NT2/D1 (cell line): ENCODE measurements around the gene SENP8.

Source experiments
- DNase-seq: peaks from one replicate; pipeline ENCODE4 v3.0.0-alpha.2; 2011; ENCODE audit warnings: low read depth, low spot score
- H3K27me3 ChIP-seq: 2 replicates; pipeline ENCODE4 v1.6.0; 2011; ENCODE audit warnings: mild to moderate bottlenecking; ENCODE audit not compliant: insufficient read length, insufficient read depth
- H3K36me3 ChIP-seq: 2 replicates; pipeline ENCODE4 v1.6.1; 2011; ENCODE audit warnings: mild to moderate bottlenecking, low read length, mixed read lengths; ENCODE audit not compliant: insufficient read depth, insufficient read length
- H3K4me1 ChIP-seq: 2 replicates; pipeline ENCODE4 v1.5.1; 2011; ENCODE audit not compliant: insufficient read depth, insufficient read length
- H3K4me3 ChIP-seq: 2 replicates; pipeline ENCODE4 v1.5.1; 2011; ENCODE audit warnings: low read depth; ENCODE audit not compliant: insufficient read length
- H3K9ac ChIP-seq: 2 replicates; pipeline ENCODE4 v1.6.0; 2011; ENCODE audit warnings: low read depth; ENCODE audit not compliant: insufficient read length
- H3K9me3 ChIP-seq: 2 replicates; pipeline ENCODE4 v1.5.1; 2011; ENCODE audit warnings: mild to moderate bottlenecking, low read length; ENCODE audit not compliant: insufficient read depth
- SUZ12 ChIP-seq: IDR thresholded peaks from 2 replicates; pipeline ENCODE4 v1.6.1; 2011; ENCODE audit not compliant: insufficient read length, insufficient read depth; ENCODE audit errors: extremely low read depth
- YY1 ChIP-seq: IDR thresholded peaks from 2 replicates; pipeline ENCODE4 v1.6.1; 2011; ENCODE audit not compliant: insufficient read length, insufficient read depth
- ZNF274 ChIP-seq: IDR thresholded peaks from 2 replicates; pipeline ENCODE4 v1.6.1; 2011; ENCODE audit warnings: mild to moderate bottlenecking, low read depth, low read length

The SENP8 gene

GRCh38 chr15:72179950-72180581 is 61.9 kb downstream of the SENP8 start:
- H3K9me3 ChIP-seq: no peaks in the 10 kb centered on the region
- DNase-seq: no peak
- H3K27me3 ChIP-seq: peaks cover 23% of the 10 kb centered on the region
- no peak for TF ChIP-seq SUZ12
- TF ChIP-seq YY1: no peak
- no peak for TF ChIP-seq ZNF274
- H3K4me3 ChIP-seq: no peak overlapping the region
- H3K9ac ChIP-seq: no peak overlapping the region
- H3K4me1 ChIP-seq: peaks cover 17% of the 10 kb centered on the region
- H3K36me3 ChIP-seq: no peaks in the 10 kb centered on the region

GRCh38 chr15:72180761-72181324 is 62.6 kb downstream of the SENP8 start:
- TF ChIP-seq ZNF274 (no peak), SUZ12 (no peak), YY1 (no peak)
- Histone ChIP-seq H3K36me3 (no peaks in the 10 kb centered on the region), H3K4me3 (no peak overlapping the region), H3K9ac (no peak overlapping the region), H3K4me1 (peaks cover 17% of the 10 kb centered on the region), H3K27me3 (peaks cover 30% of the 10 kb centered on the region), H3K9me3 (no peaks in the 10 kb centered on the region)
- DNase-seq: no peak

GRCh38 chr15:72182244-72182643 is 64.0 kb downstream of the SENP8 start:
- H3K9ac ChIP-seq: no peak overlapping the region
- H3K4me1 ChIP-seq: peaks cover 17% of the 10 kb centered on the region
- peaks cover 31% of the 10 kb centered on the region for H3K27me3 ChIP-seq
- no peaks in the 10 kb centered on the region for H3K36me3 ChIP-seq
- no peak for DNase-seq
- H3K9me3 ChIP-seq: no peaks in the 10 kb centered on the region
- no peak overlapping the region for H3K4me3 ChIP-seq
- TF ChIP-seq SUZ12 (no peak), YY1 (no peak), ZNF274 (no peak)

- Histone ChIP-seq H3K27me3 (peaks cover 31% of the 10 kb centered on the region), H3K36me3 (no peaks in the 10 kb centered on the region), H3K9ac (no peak overlapping the region), H3K4me1 (peaks cover 17% of the 10 kb centered on the region), H3K4me3 (no peak overlapping the region), H3K9me3 (no peaks in the 10 kb centered on the region)
- no peak for DNase-seq
- no peak for TF ChIP-seq ZNF274
- TF ChIP-seq SUZ12: no peak
- TF ChIP-seq YY1: no peak
Measured at GRCh38 chr15:72182673-72183072, 64.5 kb downstream of the SENP8 start.

- H3K9ac ChIP-seq: peak overlapping the region; percentile 80
Measured at GRCh38 chr15:72183781-72184164, 65.6 kb downstream of the SENP8 start.

GRCh38 chr15:72184165-72184811 is 66.1 kb downstream of the SENP8 start:
- Histone ChIP-seq H3K36me3 (no peaks in the 10 kb centered on the region), H3K27me3 (peaks cover 31% of the 10 kb centered on the region), H3K4me3 (peak overlapping the region; percentile 57), H3K9ac (peak overlapping the region; percentile 80), H3K4me1 (peaks cover 17% of the 10 kb centered on the region), H3K9me3 (no peaks in the 10 kb centered on the region)
- no peak for DNase-seq
- TF ChIP-seq ZNF274 (no peak), YY1 (no peak), SUZ12 (no peak)

More at GRCh38 chr15:72183781-72184164, 65.6 kb downstream of the SENP8 start:
- TF ChIP-seq SUZ12 (no peak), ZNF274 (no peak), YY1 (no peak)
- DNase-seq: no peak
- H3K9me3 ChIP-seq: no peaks in the 10 kb centered on the region
- H3K36me3 ChIP-seq: no peaks in the 10 kb centered on the region
- H3K4me3 ChIP-seq: peak overlapping the region; percentile 57
- H3K4me1 ChIP-seq: peaks cover 17% of the 10 kb centered on the region
- H3K27me3 ChIP-seq: peaks cover 31% of the 10 kb centered on the region

- DNase-seq: no peak
- H3K4me1 ChIP-seq: no peaks in the 10 kb centered on the region
- no peak overlapping the region for H3K9ac ChIP-seq
- peaks cover 15% of the 10 kb centered on the region for H3K27me3 ChIP-seq
- no peak for TF ChIP-seq YY1
- no peak for TF ChIP-seq ZNF274
- TF ChIP-seq SUZ12: no peak
- no peak overlapping the region for H3K4me3 ChIP-seq
- no peaks in the 10 kb centered on the region for H3K9me3 ChIP-seq
- H3K36me3 ChIP-seq: no peaks in the 10 kb centered on the region
Measured at GRCh38 chr15:72189250-72189902, 71.2 kb downstream of the SENP8 start.
